Epithelial cell of esophagus (primary cell): ENCODE measurements around the gene RPLP2.

Experiments
- DNase-seq: peaks from one replicate; pipeline ENCODE4 v3.0.0; 2010; ENCODE audit warnings: low read depth
- H3K4me3 ChIP-seq: 2 replicates; pipeline ENCODE4 v1.5.1; 2011; ENCODE audit warnings: mild to moderate bottlenecking, low read length, control low read depth
- CTCF ChIP-seq: IDR thresholded peaks from 2 replicates; pipeline ENCODE4 v1.5.1; 2011; ENCODE audit warnings: low read depth, mild to moderate bottlenecking, low read length, control low read depth, inconsistent platforms; ENCODE audit not compliant: insufficient read depth; ENCODE audit errors: missing control alignments

RPLP2 gene

GRCh38 chr11:862081-862661 is 52.4 kb downstream of the RPLP2 start:
- no peak for DNase-seq
- TF ChIP-seq CTCF, result no peak
- no peak overlapping the region for H3K4me3 ChIP-seq
